BLaER1 treated with 17β-estradiol and CSF1 and Interleukin-3, amounts not matched to agents 10 nM and 100 nM (cell line): ENCODE measurements around the gene SPDYE16.
"Not testable (repeated sequence)": the region's sequence is repeated elsewhere in the genome, so short reads cannot be mapped to it uniquely, and the experiment has no call there.

Source experiments
- H3K27ac ChIP-seq, 11 experiments: shearing (Covaris generic); formaldehyde crosslinking; 2 replicates each; pipeline ENCODE4 v1.8.1; 2022
- H3K27me3 ChIP-seq, 11 experiments: shearing (Covaris generic); formaldehyde crosslinking; 2 replicates each; pipeline ENCODE4 v1.8.1; 2022
- H3K36me3 ChIP-seq, 11 experiments: shearing (Covaris generic); formaldehyde crosslinking; 2 replicates each; pipeline ENCODE4 v1.8.1; 2022
- H3K4me1 ChIP-seq, 10 experiments: shearing (Covaris generic); formaldehyde crosslinking; 2 replicates each; pipeline ENCODE4 v1.8.1; 2022
- H3K4me2 ChIP-seq, 11 experiments: shearing (Covaris generic); formaldehyde crosslinking; 2 replicates each; pipeline ENCODE4 v1.8.1; 2022
- H3K4me3 ChIP-seq, 10 experiments: shearing (Covaris generic); formaldehyde crosslinking; 2 replicates each; pipeline ENCODE4 v1.8.1; 2022
- H3K9ac ChIP-seq, 11 experiments: shearing (Covaris generic); formaldehyde crosslinking; 2 replicates each; pipeline ENCODE4 v1.8.1; 2022
- H3K9me3 ChIP-seq, 11 experiments: shearing (Covaris generic); formaldehyde crosslinking; replicated peaks in 1 of 11; 2 replicates each; pipeline ENCODE4 v1.8.1; 2022
- H4K20me1 ChIP-seq, 11 experiments: shearing (Covaris generic); formaldehyde crosslinking; 2 replicates each; pipeline ENCODE4 v1.8.1; 2022
- Cebpa-rat ChIP-seq, 11 experiments: shearing (Covaris generic); IDR thresholded peaks; 2 replicates each; pipeline ENCODE4 v1.8.1; 2022

The SPDYE16 gene

DNA sequence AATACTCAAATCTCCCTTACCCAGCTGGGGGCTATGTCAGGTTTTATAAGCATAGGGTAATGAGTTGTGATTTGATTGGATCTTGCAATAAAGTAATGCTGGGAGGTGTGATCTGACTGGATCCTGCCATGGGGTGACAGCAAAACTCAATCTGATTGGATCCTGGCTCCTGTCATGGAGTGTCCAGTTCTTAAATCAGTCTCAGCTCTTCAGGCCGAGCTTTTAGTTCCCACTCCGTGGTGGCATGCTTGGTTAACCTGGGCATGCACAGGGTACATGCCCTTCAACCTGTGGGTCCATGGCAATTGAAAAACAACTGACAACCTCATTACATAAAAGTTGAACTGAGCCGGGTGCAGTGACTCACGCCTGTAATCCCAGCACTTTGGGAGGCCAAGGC lies 16.9 kb downstream of the SPDYE16 start:
- H3K27me3 ChIP-seq, H3K4me1 ChIP-seq, H3K4me2 ChIP-seq, H3K9me3 ChIP-seq, H3K36me3 ChIP-seq, H3K27ac ChIP-seq, H4K20me1 ChIP-seq, H3K9ac ChIP-seq, H3K4me3 ChIP-seq: not testable (repeated sequence)

DNA sequence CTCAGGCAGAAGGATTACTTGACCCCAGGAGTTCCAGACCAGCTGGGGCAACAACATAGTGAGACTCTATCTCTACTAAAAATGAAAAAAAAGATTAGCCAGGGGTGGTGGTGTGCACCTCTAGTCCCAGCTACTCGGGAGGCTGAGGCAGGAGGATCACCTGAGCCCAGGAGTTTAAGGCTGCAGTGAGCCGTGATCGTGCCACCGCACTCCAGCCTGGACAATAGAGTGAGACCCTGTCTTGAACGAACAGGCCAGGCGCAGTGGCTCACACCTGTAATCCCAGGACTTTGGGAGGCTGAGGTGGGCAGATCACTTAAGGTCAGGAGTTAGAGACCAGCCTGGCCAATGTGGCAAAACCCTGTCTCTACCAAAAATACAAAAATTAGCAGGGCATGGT lies 26.2 kb downstream of the SPDYE16 start:
- H3K4me3 ChIP-seq, H3K27ac ChIP-seq, H3K4me2 ChIP-seq, H3K9me3 ChIP-seq, H3K9ac ChIP-seq, H3K36me3 ChIP-seq, H4K20me1 ChIP-seq, H3K27me3 ChIP-seq: not testable (repeated sequence)
- peaks cover 11 to 27% (median 16%) of the 10 kb centered on the region in 10 experiments; a peak in 19 of 20 replicates for H3K4me1 ChIP-seq

GRCh38 chr7:76515999-76516443 lies 27.1 kb downstream of the SPDYE16 start:
- Histone ChIP-seq H3K4me1 (peaks cover 11 to 27% (median 16%) of the 10 kb centered on the region in 10 experiments; a peak in 19 of 20 replicates), H3K27ac (no peak overlapping the region), H3K9ac (no peak overlapping the region), H3K27me3 (no peaks in the 10 kb centered on the region), H3K4me2 (no peak overlapping the region), H3K9me3 (no peaks in the 10 kb centered on the region), H4K20me1 (no peaks in the 10 kb centered on the region), H3K4me3 (no peak overlapping the region), H3K36me3 (no peaks in the 10 kb centered on the region)
- TF ChIP-seq Cebpa-rat (IDR thresholded peaks at IDR 0.05) = no peak

- no peaks in the 10 kb centered on the region for H3K27me3 ChIP-seq
- H3K36me3 ChIP-seq = no peaks in the 10 kb centered on the region
- no peak for TF ChIP-seq Cebpa-rat (IDR thresholded peaks at IDR 0.05)
- H3K27ac ChIP-seq = no peak overlapping the region
- H3K4me2 ChIP-seq = peak overlapping the region in 2 of 11 experiments; percentile 39 to 44; a peak in 5 of 22 replicates
- H4K20me1 ChIP-seq = no peaks in the 10 kb centered on the region; a peak in 1 of 22 replicates
- no peak overlapping the region for H3K4me3 ChIP-seq
- no peaks in the 10 kb centered on the region for H3K9me3 ChIP-seq
- H3K4me1 ChIP-seq = peaks cover 14 to 32% (median 20%) of the 10 kb centered on the region in 10 experiments; a peak in 19 of 20 replicates
- H3K9ac ChIP-seq = no peak overlapping the region
Measured at GRCh38 chr7:76514926-76515771, 27.9 kb downstream of the SPDYE16 start.

GRCh38 chr7:76513817-76514799 lies 29.0 kb downstream of the SPDYE16 start:
- no peaks in the 10 kb centered on the region; a peak in 1 of 22 replicates for H4K20me1 ChIP-seq
- peaks cover 18 to 37% (median 28%) of the 10 kb centered on the region in 10 experiments for H3K4me1 ChIP-seq
- peak overlapping the region in 2 of 11 experiments; percentile 38 to 44; a peak in 2 of 22 replicates for H3K9ac ChIP-seq
- no peaks in the 10 kb centered on the region for H3K36me3 ChIP-seq
- H3K4me3 ChIP-seq = no peak overlapping the region
- TF ChIP-seq Cebpa-rat (IDR thresholded peaks at IDR 0.05) = no peak
- H3K27me3 ChIP-seq = no peaks in the 10 kb centered on the region
- no peaks in the 10 kb centered on the region for H3K9me3 ChIP-seq
- H3K27ac ChIP-seq = no peak overlapping the region; a peak in 1 of 22 replicates
- peak overlapping the region in 7 of 11 experiments; percentile 69 to 94 (median 85); a peak in 13 of 22 replicates for H3K4me2 ChIP-seq

DNA sequence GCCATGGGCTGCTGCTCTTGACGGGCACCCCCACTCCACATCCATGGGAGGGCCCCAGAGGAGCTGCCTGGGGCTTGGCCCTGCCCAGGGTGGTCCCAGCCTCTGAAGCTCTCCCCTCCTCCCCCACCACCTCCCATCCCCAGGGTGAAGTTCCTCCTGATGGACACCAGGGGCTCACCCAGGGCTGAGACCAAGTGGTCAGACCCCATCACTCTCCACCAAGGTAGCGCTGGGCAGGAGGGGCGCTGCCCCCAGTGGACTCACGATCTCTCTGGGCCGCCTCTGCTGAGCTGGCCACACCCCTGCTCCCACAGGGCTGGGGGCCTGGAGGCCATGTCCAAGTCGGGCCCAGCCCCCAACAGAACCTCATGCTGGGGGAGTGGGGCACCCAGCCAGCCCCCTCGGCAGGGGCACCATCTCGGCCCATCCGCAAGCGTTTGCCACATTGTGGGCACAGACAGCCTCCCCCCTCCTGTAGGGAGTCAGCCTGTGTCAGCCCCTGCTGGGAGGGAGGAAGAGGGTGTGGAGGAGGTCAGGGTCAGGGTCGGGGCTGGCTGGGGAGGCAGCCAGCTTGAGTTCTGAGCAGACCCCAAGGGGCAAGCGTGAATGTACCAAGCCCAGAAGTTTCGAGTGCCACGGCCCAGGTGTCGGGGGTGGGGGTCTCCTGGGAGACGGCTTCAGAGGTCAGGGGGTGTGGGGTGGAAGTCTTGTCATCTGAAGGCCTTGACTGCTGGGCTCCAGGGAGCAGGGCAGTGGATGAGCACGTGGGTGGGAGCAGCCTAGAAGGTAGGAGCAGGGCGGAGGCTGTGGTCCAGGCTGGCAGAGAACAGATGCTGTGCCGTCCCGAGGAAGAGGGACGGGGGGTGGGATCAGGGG lies 29.9 kb downstream of the SPDYE16 start:
- no peaks in the 10 kb centered on the region for H3K27me3 ChIP-seq
- peaks cover 0 to under 1% (median 0%) of the 10 kb centered on the region in 11 experiments; a peak in 1 of 22 replicates for H3K36me3 ChIP-seq
- TF ChIP-seq Cebpa-rat (IDR thresholded peaks at IDR 0.05) = no peak
- H4K20me1 ChIP-seq = no peaks in the 10 kb centered on the region; a peak in 1 of 22 replicates
- peaks cover 0 to 2% (median 0%) of the 10 kb centered on the region in 11 experiments; a peak in 3 of 22 replicates for H3K9me3 ChIP-seq
- no peak overlapping the region for H3K4me3 ChIP-seq
- H3K27ac ChIP-seq = peak overlapping the region in 6 of 11 experiments; percentile 22 to 60 (median 50); a peak in 7 of 22 replicates
- H3K9ac ChIP-seq = peak overlapping the region in 8 of 11 experiments; percentile 5 to 61 (median 41); a peak in 11 of 22 replicates
- peak overlapping the region; percentile 48 to 94 (median 74); a peak in 21 of 22 replicates for H3K4me2 ChIP-seq
- peaks cover 18 to 37% (median 28%) of the 10 kb centered on the region in 10 experiments for H3K4me1 ChIP-seq

DNA sequence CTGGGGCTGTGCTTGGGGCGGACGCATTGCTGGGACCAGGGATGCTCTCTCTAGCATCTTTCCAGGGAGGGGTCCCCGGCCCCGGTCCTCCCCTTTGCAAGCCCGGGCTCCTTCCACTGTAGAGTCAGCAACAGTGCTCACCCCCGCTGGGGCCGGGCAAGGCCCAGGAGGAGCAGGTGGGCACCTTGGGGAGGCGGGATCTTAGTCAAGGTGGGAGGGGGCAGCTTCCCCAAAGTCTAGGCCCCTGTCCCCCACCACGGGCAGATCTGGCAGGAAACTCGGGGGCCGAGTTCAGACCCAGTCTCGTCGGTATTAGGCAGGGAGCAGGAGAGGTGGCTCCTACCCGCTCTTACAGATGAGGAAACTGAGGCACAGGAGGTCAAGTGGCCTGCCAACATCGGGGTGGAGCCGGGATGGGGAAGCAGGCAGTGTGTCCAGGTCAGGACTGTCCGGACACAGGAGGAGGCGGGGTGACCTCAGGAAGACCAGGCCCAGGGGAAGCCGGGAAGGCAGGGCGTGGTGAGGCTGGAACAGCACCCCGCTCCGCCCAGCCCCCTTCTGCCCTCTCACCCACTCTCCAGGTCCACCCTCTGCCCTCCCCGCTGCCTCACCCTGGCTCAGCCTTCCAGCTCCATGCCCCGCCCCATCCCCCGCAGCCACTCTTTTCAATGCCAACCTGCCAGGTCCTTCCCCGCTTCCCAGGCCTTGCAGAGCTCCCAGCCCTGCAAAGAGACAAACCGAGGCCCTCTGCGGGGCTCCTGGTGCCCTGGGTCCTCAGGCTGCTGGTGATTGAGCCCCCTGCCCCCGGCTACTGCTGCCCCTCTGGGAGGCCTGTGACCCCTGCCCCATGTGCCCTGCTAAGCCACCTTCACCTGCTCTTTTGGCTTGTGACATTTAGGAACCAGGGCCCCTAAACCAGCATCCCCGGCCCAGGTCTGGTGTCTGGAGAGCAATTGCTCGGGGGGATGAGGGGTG lies 30.9 kb downstream of the SPDYE16 start:
- Histone ChIP-seq H3K9ac (peak overlapping the region in 1 of 11 experiments; percentile 38; a peak in 2 of 22 replicates), H3K4me1 (peaks cover 18 to 37% (median 29%) of the 10 kb centered on the region in 10 experiments), H3K9me3 (peaks cover 0 to 12% (median 0%) of the 10 kb centered on the region in 11 experiments; a peak in 6 of 22 replicates), H3K27ac (peak overlapping the region in 1 of 11 experiments; percentile 53; a peak in 1 of 22 replicates), H3K4me2 (peak overlapping the region in 8 of 11 experiments; percentile 48 to 94 (median 81); a peak in 14 of 22 replicates)
- not testable (repeated sequence) for H4K20me1 ChIP-seq, H3K36me3 ChIP-seq, H3K27me3 ChIP-seq, H3K4me3 ChIP-seq

- not testable (repeated sequence) for H3K27me3 ChIP-seq, H3K4me3 ChIP-seq, H3K9ac ChIP-seq, H4K20me1 ChIP-seq, H3K4me2 ChIP-seq, H3K27ac ChIP-seq
- Histone ChIP-seq H3K4me1 (peaks cover 18 to 37% (median 29%) of the 10 kb centered on the region in 10 experiments), H3K9me3 (peaks cover 0 to 19% (median 0%) of the 10 kb centered on the region in 11 experiments; a peak in 6 of 22 replicates), H3K36me3 (peaks cover 0 to 16% (median 12%) of the 10 kb centered on the region in 11 experiments; a peak in 14 of 22 replicates)
Measured at GRCh38 chr7:76511200-76511910, 31.7 kb downstream of the SPDYE16 start.
